GM13977 (cell line): ENCODE results near the gene TP53I11.
A peak's percentile ranks its signal among the peaks of the same experiment; 100 is the strongest.

ENCODE experiments used
- DNase-seq: peaks from one replicate; pipeline ENCODE4 v3.0.0; 2012; ENCODE audit warnings: low spot score
- CTCF ChIP-seq: IDR thresholded peaks from 2 replicates; pipeline ENCODE4 v1.5.1; 2012; ENCODE audit warnings: mild to moderate bottlenecking, control low read depth; ENCODE audit not compliant: insufficient read depth; ENCODE audit errors: extremely low read depth, missing control alignments
- in situ Hi-C: fragments of 300-500 bp; cut with MboI; formaldehyde crosslinking; loops from one replicate; pipeline ENCODE4 v1.12.0; 2022; ENCODE audit warnings: low sequenced_read_pairs, low pct_unique_long_range_greater_than_20kb, mixed read lengths, inconsistent platforms; ENCODE audit not compliant: unreplicated experiment

TP53I11 gene

GRCh38 chr11:44914105-44914504 lies 36.6 kb downstream of the TP53I11 start:
- in situ Hi-C loops, result no loop called here

GRCh38 chr11:44913502-44913901 lies 37.2 kb downstream of the TP53I11 start:
- DNase-seq, result no peak
- TF ChIP-seq CTCF, result no peak
- in situ Hi-C loops, result no loop called here

More at GRCh38 chr11:44914105-44914504, 36.6 kb downstream of the TP53I11 start:
- no peak for TF ChIP-seq CTCF
- no peak for DNase-seq

- no peak for TF ChIP-seq CTCF
- no peak for DNase-seq
- in situ Hi-C loops, result no loop called here
Observed at GRCh38 chr11:44912270-44912987, 38.3 kb downstream of the TP53I11 start.

GRCh38 chr11:44911029-44911814 lies 39.5 kb downstream of the TP53I11 start:
- DNase-seq, result peak; percentile 86
- peak; percentile 72 for TF ChIP-seq CTCF
- in situ Hi-C loops, result no loop called here

- no peak for DNase-seq
- in situ Hi-C loops, result no loop called here
- no peak for TF ChIP-seq CTCF
Observed at GRCh38 chr11:44910591-44910990, 40.1 kb downstream of the TP53I11 start.

GRCh38 chr11:44909557-44909956 lies 41.1 kb downstream of the TP53I11 start:
- DNase-seq, result no peak
- TF ChIP-seq CTCF, result no peak
- in situ Hi-C loops, result loop anchor here (10.0 kb wide), 1 partner anchor 285 kb away; no protein-coding TSS in a partner anchor
